Thyroid gland (tissue), 4 donors: ENCODE measurements around the gene TRRAP. TPM values are rescaled to one million over a fixed set of nuclear protein-coding genes. Genes with fewer than 3 reads are reported as not detected.

Experiments used
- DNase-seq, 2 donors: peaks; one replicate each; pipeline ENCODE4 v3.0.0-alpha.2; 2019
- H3K27ac ChIP-seq, 3 donors: fragments of 200-600 bp; sonication (generic); 1 replicate in 2 of 3; 2 replicates in 1 of 3; pipeline ENCODE4 v1.5.1; 2016 to 2019; ENCODE audit warnings: mild to moderate bottlenecking in 1 of 3, moderate library complexity in 1 of 3
- H3K27me3 ChIP-seq: fragments of 200-600 bp; sonication (generic); one replicate; pipeline ENCODE4 v1.5.1; 2019
- H3K36me3 ChIP-seq, 2 donors: fragments of 200-600 bp; sonication (generic); one replicate each; pipeline ENCODE4 v1.5.1; 2016 to 2019
- H3K4me1 ChIP-seq, 2 donors: fragments of 200-600 bp; sonication (generic); one replicate each; pipeline ENCODE4 v1.5.1; 2017 to 2019
- H3K4me3 ChIP-seq, 3 donors: fragments of 200-600 bp; sonication (generic); replicated peaks in 1 of 3; 1 replicate in 2 of 3; 2 replicates in 1 of 3; pipeline ENCODE4 v1.5.1; 2016; ENCODE audit warnings: mild to moderate bottlenecking in 1 of 3
- H3K9me3 ChIP-seq: fragments of 200-600 bp; sonication (generic); one replicate; pipeline ENCODE4 v1.5.1; 2017
- POLR2A ChIP-seq, 2 donors: fragments of 450-650 bp; IDR thresholded peaks; one replicate each; pipeline ENCODE4 v1.6.1; 2017; ENCODE audit warnings: antibody characterized with exemption in 2 of 2, mild to moderate bottlenecking in 2 of 2, moderate library complexity in 1 of 2
- WGBS, 2 donors: methylation state at CpG; one replicate each; pipeline ENCODE4 v1.1.5; 2017; 5-methylcytosine and 5-hydroxymethylcytosine counted together
- intact Hi-C: fragments of 100-400 bp; cut with DNase I; formaldehyde crosslinking; loops from one replicate; pipeline ENCODE4 v1.15.1; 2023
- total RNA-seq, 4 donors: library from RNA; depleted of rRNA; stranded (reverse); fragments of >200 nt; gene quantifications; one replicate each; pipeline ENCODE4 v1.2.3, GENCODE V29; 2016
- TF ChIP-seq, protein P1 (sequence below), 6 experiments: fragments of 200-600 bp in 3 of 6; fragments of 450-650 bp in 3 of 6; sonication (generic) in 3 of 6; IDR thresholded peaks; one replicate each; pipeline ENCODE4 v1.5.1; 2016 to 2019; ENCODE audit warnings: antibody characterized with exemption in 6 of 6, mild to moderate bottlenecking in 2 of 6, inconsistent platforms in 1 of 6, moderate library complexity in 1 of 6

TRRAP gene
- total RNA-seq, 4 donors from 2014 or later = 43.5 to 72.6 (median 52.2) TPM

DNA sequence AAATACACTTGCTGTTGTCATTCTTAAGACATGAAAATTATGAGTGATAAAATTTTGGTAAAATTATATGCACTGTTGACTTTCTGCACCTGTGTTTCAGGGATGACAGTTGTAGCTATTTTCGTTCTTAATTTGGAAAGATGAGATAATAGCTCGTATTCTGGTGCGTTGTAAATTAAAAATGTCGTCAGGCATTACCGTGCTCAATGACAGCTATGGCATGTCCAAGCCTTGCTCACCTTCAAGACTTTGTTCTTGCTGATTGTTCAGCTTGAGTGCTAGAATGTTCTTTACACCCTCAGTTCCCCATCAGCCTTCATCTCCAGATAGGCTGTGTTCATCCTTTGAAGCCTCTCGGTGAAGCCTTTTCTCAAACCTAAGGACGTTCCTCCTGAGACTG lies 21.5 kb downstream of the TRRAP start:
- TF ChIP-seq, protein P1, sequence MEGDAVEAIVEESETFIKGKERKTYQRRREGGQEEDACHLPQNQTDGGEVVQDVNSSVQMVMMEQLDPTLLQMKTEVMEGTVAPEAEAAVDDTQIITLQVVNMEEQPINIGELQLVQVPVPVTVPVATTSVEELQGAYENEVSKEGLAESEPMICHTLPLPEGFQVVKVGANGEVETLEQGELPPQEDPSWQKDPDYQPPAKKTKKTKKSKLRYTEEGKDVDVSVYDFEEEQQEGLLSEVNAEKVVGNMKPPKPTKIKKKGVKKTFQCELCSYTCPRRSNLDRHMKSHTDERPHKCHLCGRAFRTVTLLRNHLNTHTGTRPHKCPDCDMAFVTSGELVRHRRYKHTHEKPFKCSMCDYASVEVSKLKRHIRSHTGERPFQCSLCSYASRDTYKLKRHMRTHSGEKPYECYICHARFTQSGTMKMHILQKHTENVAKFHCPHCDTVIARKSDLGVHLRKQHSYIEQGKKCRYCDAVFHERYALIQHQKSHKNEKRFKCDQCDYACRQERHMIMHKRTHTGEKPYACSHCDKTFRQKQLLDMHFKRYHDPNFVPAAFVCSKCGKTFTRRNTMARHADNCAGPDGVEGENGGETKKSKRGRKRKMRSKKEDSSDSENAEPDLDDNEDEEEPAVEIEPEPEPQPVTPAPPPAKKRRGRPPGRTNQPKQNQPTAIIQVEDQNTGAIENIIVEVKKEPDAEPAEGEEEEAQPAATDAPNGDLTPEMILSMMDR (IDR thresholded peaks at IDR 0.05) = no peak
- TF ChIP-seq POLR2A (IDR thresholded peaks at IDR 0.05) = no peak
- no peaks in the 10 kb centered on the region for H3K4me1 ChIP-seq
- 93 to 98% methylated on average over 7 of the region's 7 CpGs for WGBS, 2 donors
- no peak overlapping the region for H3K4me3 ChIP-seq
- H3K27me3 ChIP-seq = no peaks in the 10 kb centered on the region
- intact Hi-C loops = no loop called here
- H3K9me3 ChIP-seq = no peaks in the 10 kb centered on the region
- no peak overlapping the region for H3K27ac ChIP-seq
- no peak for DNase-seq
- peaks cover 55 to 88% of the 10 kb centered on the region in 2 donors for H3K36me3 ChIP-seq

DNA sequence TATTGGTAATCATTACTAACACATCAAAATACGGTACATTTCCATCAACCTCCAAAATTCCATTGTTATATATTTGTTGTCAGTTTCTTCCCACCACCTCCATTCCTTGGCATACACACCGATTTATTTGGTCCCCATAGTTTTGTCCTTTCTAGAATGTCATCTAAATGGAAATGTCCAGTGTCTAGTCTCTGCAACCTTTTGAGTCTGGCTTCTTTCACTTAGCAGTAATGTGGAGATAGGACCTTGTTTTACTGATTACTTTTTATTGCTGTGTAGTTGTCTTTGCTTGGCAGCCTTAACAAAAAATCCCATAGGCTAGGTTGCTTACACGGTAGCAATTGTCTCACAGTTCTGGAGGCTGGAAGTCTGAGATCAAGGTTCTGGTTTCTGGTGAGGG lies 22.5 kb downstream of the TRRAP start:
- no peaks in the 10 kb centered on the region for H3K9me3 ChIP-seq
- TF ChIP-seq, protein P1 (IDR thresholded peaks at IDR 0.05) = no peak
- no peak for TF ChIP-seq POLR2A (IDR thresholded peaks at IDR 0.05)
- DNase-seq = no peak
- no peaks in the 10 kb centered on the region for H3K27me3 ChIP-seq
- no peak overlapping the region for H3K27ac ChIP-seq
- WGBS, 2 donors = 92 to 95% methylated on average over 3 of the region's 3 CpGs
- H3K36me3 ChIP-seq = peaks cover 61 to 90% of the 10 kb centered on the region in 2 donors
- intact Hi-C loops = no loop called here
- H3K4me1 ChIP-seq = no peaks in the 10 kb centered on the region
- H3K4me3 ChIP-seq = no peak overlapping the region

- intact Hi-C loops = no loop called here
- no peak for TF ChIP-seq POLR2A (IDR thresholded peaks at IDR 0.05)
- TF ChIP-seq, protein P1 (IDR thresholded peaks at IDR 0.05) = no peak
- WGBS, 2 donors = 88 to 91% methylated on average over 3 of the region's 3 CpGs
- peaks cover 75 to 91% of the 10 kb centered on the region in 2 donors for H3K36me3 ChIP-seq
- H3K9me3 ChIP-seq = no peaks in the 10 kb centered on the region
- H3K27ac ChIP-seq = no peak overlapping the region
- DNase-seq = no peak
- H3K4me1 ChIP-seq = no peaks in the 10 kb centered on the region
- H3K27me3 ChIP-seq = no peaks in the 10 kb centered on the region
- H3K4me3 ChIP-seq = no peak overlapping the region
These were observed 24.2 kb downstream of the TRRAP start for GRCh38 chr7:98902523-98902922.

GRCh38 chr7:98903246-98903645 lies 24.9 kb downstream of the TRRAP start:
- Histone ChIP-seq H3K9me3 (no peaks in the 10 kb centered on the region), H3K27me3 (no peaks in the 10 kb centered on the region), H3K4me1 (no peaks in the 10 kb centered on the region), H3K27ac (no peak overlapping the region), H3K4me3 (no peak overlapping the region), H3K36me3 (peaks cover 79 to 87% of the 10 kb centered on the region in 2 donors)
- intact Hi-C loops = no loop called here
- no peak for DNase-seq
- 91 to 92% methylated on average over 4 of the region's 4 CpGs for WGBS, 2 donors
- no peak for TF ChIP-seq POLR2A (IDR thresholded peaks at IDR 0.05)
- TF ChIP-seq, protein P1 (IDR thresholded peaks at IDR 0.05) = no peak

DNA sequence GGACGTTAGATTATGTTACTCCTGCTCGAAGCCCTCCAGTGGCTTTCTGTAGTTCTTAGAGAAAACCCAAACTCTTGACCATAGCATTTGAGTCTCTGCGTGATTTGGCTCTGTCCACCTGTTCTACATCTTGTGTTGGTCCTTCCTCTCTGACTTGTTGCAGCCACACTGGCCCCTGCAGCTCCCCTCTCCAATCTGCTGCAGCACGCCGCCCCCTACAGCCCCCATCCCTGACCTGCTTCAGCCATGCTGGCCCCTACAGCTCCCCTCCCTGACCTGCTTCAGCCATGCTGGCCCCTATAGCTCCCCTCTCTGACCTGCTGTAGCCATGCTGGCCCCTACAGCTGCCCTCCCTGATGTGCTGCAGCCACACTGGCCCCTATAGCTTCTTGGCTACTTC lies 29.2 kb downstream of the TRRAP start:
- WGBS, 2 donors = 93% methylated on average over 5 of the region's 5 CpGs
- Histone ChIP-seq H3K4me1 (no peaks in the 10 kb centered on the region), H3K4me3 (no peak overlapping the region), H3K9me3 (no peaks in the 10 kb centered on the region), H3K27me3 (no peaks in the 10 kb centered on the region), H3K27ac (no peak overlapping the region), H3K36me3 (peaks cover 78 to 83% of the 10 kb centered on the region in 2 donors)
- intact Hi-C loops = no loop called here
- DNase-seq = no peak
- TF ChIP-seq POLR2A (IDR thresholded peaks at IDR 0.05) = no peak
- TF ChIP-seq, protein P1 (IDR thresholded peaks at IDR 0.05) = no peak
